Measurements from ENCODE around the gene RBM28.

GRCh38 chr7:128357217-128357613 is 13.5 kb upstream of the RBM28 start:
- TF ChIP-seq PHF8 (IDR thresholded peaks at IDR 0.05; ENCODE audit: borderline replicate concordance, low read depth) = no peak
- TF ChIP-seq FOSL2 (IDR thresholded peaks at IDR 0.05) = no peak
- no peak for TF ChIP-seq FOSL2 (CRISPR knock-in tag; IDR thresholded peaks at IDR 0.05)
- no peak for TF ChIP-seq MAX (IDR thresholded peaks at IDR 0.05)
- TF ChIP-seq CTCF (IDR thresholded peaks at IDR 0.05) = no peak
- TF ChIP-seq POLR2A (IDR thresholded peaks at IDR 0.05; ENCODE audit: low read length) = no peak
- no peak for TF ChIP-seq HDAC2 (IDR thresholded peaks at IDR 0.05)
- TF ChIP-seq USF2 (IDR thresholded peaks at IDR 0.05) = no peak
- no peak for TF ChIP-seq RFX5 (IDR thresholded peaks at IDR 0.05)

All from A549 (cell line).